GM18519 (cell line): Measurements from ENCODE around the gene KREMEN1.

Source experiments
- ATAC-seq: cut with Tn5 transposase; IDR thresholded peaks from one replicate; pipeline ENCODE4 v1.9.1; 2021; ENCODE audit warnings: mild to moderate bottlenecking, moderate library complexity; ENCODE audit not compliant: unreplicated experiment, low FRiP score

The KREMEN1 gene

GRCh38 chr22:29202212-29203192 lies 129.7 kb downstream of the KREMEN1 start:
- ATAC-seq = peak; percentile 54

GRCh38 chr22:29203488-29204454 lies 130.9 kb downstream of the KREMEN1 start:
- no peak for ATAC-seq

DNA sequence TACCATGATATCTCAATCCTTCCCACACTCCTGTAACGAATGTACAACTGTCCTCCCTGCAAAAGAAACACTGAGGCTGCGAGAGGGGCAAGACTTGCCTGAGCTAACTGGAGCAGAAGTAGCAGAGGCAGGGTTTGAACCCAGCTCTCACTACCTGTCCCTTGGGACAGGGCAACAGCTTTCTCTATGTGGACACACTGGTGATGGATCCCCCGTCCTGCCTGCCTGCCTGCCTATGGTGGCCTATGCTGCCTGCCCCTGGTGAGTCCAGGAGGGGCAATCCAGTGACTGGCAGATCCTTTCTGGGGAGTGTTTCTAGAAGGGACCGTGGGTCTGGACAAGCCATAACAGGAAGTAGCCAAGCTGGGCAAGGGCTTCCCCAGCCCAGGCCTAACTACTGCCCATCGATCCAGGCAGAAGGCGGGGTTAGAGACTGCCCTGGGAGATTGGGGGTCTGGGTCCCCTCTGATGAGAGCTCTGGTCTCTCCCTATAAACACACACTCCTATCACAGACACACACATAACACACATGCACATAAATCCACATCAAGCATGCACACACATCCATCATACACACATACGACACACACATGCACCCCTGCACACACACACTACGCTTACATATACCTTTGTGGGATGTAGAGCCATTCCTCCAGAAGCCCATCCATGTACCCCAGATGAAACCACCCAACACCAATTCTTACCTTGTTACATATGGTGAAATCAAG lies 131.8 kb downstream of the KREMEN1 start:
- no peak for ATAC-seq

- ATAC-seq = no peak
Observed at GRCh38 chr22:29205252-29205593, 132.4 kb downstream of the KREMEN1 start.

DNA sequence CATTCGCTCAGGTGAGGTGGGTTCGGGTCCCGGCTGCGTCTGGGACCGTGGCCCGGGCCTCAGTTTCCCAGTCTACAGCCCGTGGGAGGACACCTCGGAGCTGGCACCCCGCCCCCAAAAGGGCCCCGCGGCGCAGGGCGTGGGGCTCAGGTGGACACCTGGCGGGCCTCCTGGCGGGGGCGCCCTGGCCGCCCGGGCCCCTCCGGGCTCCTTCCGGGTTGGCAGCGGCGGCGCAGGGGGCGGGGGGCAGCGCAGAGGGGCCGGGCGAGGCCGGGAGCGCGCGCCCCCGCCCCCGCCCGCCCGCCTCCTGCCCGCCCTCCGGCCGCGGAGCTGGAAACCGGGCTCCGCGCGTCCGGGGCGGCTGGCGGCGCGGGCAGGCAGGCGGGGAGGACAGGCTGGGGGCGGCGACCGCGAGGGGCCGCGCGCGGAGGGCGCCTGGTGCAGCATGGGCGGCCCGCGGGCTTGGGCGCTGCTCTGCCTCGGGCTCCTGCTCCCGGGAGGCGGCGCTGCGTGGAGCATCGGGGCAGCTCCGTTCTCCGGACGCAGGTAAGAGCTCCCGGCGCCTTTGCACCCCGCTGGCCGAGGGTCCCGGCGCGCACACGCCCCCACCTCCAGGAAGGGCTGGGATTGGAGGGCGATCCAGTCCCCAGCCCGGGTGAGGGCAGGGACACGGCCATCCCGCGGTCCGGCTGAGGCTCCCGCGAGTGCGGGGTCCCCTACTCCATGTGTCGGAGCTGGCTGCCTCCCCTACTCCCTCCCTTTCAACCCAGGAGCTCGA lies 132.9 kb downstream of the KREMEN1 start, which contains the start of gene EMID1:
Gene EMID1 (plus strand): TSS at position 303 of the 778 bp plus-strand sequence. CDS start 143 bp downstream, at position 446.
- ATAC-seq = no peak

DNA sequence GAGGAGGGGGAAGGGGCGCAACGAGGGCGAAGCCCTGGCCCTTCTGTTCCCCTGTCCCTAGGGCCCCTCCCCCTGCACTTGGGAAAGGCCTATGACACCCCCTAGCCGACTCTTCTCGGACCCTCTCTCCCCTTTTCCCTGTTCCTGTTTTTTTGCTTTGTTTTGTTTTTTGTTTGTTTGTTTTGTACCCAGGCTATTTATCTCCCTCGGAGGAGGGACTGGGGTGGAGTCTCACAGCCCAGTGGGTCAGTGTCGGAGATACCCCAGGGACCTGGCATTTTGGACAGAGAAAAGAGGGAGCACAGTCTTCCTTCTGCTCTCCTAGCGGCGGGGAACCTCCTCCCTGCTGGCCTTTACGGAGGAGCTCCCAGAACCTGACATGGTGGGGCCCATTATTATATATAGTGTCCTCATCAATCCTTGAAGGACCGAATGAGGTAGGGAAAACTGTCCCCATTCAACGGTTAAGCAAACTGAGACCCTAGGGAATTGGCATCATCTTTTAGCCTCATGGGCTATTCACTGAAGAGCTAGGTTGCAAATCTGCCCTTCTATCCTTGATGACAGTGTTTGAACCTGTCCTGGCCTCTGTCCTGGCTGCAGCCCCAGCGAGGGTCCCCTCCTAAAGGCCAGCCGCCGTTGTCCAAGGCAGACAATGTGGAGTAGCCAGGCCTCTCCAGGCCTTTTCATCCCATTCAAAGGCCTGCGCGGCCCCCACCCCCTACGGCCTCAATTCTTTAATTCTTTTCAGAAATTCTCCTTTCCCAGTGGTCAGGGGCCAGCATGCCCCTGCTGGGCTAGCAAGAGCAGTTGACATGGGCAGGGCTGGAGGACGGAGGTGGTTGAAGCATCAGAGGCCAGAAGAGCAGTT lies 133.8 kb downstream of the KREMEN1 start:
- no peak for ATAC-seq

GRCh38 chr22:29207243-29207550 lies 134.4 kb downstream of the KREMEN1 start:
- ATAC-seq = no peak

DNA sequence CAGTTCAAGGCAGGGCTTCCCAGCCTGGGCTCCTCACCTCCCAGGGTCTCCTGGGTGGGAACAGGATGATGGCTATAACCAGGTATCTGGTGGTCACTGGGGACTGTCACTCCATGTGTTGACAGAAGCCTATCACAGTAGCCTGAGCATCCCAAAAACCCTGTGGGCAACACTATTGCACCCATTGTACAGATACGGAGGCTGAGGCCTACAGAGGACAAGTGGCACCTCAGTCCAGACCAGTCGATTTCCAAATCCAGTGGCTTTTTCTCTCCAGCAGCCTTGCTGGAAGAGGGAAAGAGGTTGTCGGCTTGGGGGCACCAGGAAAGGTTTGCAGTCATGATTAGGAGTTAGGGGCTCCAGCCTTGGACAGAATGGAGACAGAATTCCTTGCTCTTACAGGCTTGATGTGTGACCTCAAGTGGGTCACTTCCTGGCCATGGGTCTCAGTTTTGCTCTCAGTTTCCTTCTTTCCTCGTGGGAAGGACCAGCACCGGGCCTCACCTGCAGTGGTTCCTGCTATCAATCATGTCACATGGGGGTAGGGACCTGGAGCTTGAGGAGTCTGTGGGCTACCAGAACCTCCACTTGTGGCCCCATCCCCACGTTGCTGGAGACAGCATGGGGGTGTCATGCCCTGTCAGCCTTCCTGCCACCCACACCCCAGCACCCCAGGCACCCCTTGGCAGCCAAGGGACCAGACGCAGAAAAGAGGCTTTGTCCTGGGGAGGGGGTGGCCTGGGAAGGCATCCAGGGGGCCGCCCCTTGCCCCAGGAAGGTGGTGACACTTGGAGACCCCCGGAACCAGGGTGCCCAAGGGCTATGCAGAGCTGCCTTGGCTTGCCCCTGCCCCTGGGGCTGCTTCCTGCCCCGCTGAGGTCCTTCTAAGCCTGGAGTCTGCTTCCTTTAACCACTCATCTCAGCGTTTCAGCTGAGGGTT lies 135.0 kb downstream of the KREMEN1 start:
- no peak for ATAC-seq

GRCh38 chr22:29208502-29208862 lies 135.6 kb downstream of the KREMEN1 start:
- no peak for ATAC-seq

GRCh38 chr22:29208879-29209623 lies 136.2 kb downstream of the KREMEN1 start:
- no peak for ATAC-seq

DNA sequence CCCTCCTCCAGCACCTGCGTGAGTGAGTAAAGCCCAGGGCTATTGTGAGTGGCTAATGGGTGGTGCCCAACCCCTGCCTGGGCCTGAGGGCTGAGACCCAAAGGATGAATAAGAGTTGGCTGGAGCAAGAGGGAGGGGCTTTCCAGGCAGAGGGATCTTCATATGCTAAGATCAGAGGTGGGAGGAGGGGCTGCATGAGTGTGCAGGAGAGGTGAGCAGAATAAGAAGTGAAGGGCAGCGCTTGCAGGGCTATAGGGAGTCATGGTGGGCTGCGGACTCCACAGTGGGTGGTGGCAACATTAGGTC lies 136.7 kb downstream of the KREMEN1 start:
- ATAC-seq = no peak

GRCh38 chr22:29211066-29211465 lies 138.2 kb downstream of the KREMEN1 start:
- no peak for ATAC-seq

DNA sequence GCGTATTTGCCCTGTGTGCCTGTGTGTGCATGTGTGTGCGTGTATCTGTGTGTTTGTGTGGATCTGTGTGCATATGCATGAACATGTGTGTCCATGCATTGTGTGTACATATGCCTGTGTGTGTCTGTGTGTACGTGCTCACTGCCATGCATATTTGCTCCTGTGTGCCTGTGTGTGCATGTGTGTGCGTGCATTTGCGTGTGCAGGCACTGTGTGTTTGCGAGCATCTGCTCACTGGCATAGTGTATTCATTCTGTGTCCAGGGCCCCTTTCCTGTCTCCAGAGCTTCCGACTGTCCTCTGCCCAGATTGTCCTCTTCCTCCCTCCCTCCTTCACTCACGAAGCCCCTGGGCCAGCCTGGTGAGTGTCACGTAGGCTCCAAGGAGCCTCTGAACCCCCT lies 138.6 kb downstream of the KREMEN1 start:
- no peak for ATAC-seq

DNA sequence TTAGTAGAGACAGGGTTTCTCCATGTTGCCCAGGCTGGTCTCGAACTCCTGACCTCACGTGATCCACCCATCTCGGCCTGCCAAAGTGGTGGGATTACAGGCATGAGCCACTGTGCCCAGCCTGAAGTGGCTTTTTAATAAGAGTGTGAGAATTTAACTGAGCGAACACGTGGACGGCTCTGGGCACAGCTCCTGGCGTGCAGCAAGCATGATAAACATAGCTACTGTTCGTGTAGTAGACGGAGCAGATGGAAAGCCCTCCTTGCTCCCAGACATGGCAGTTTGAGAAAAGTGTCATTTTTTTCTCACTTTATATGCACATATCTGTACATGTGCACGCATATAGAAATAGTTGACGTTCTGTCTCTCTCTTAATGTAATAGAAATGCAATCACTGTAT lies 139.9 kb downstream of the KREMEN1 start:
- no peak for ATAC-seq

DNA sequence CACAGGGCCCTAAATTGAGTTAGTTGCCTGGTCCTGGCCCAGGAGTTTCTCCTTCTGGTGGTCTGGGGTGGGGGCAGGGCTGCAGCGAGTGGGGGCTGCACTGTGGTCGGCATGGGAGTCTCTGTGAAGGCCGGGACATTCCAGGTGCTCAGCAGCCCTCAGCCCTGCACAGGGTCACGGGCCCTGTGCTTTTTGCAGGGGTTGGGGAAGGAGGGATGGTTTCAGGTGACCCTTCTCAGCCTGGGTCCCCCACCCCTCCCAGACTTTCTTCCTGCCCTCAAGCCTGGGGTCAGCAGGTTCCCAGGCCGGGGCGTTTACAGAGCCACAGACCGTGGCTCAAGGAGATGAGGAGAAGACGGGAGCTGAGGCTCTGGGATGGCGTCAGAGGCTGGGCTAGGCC lies 140.7 kb downstream of the KREMEN1 start:
- ATAC-seq = no peak

- no peak for ATAC-seq
Observed at GRCh38 chr22:29214232-29214631, 141.4 kb downstream of the KREMEN1 start.
